GM12878 (cell line): ENCODE data around the gene EIF2D. TPM values are rescaled to one million over a fixed set of nuclear protein-coding genes. Genes with fewer than 3 reads are reported as not detected.

Experiments used
- BACH1 ChIP-seq: fragments of 450-650 bp; IDR thresholded peaks from 2 replicates; pipeline ENCODE4 v1.6.1; 2017; ENCODE audit warnings: mild to moderate bottlenecking, borderline replicate concordance
- CBFB ChIP-seq: IDR thresholded peaks from 2 replicates; pipeline ENCODE4 v1.6.1; 2016; ENCODE audit warnings: antibody characterized with exemption, low read depth
- CHD4 ChIP-seq: fragments of 200-600 bp; sonication (generic); IDR thresholded peaks from 2 replicates; pipeline ENCODE4 v1.6.1; 2016; ENCODE audit warnings: mild to moderate bottlenecking
- FOS ChIP-seq: IDR thresholded peaks from 3 replicates; pipeline ENCODE4 v1.6.1; 2011; ENCODE audit warnings: borderline replicate concordance; ENCODE audit not compliant: insufficient read length; ENCODE audit errors: extremely low read depth
- IKZF2 ChIP-seq, 2 experiments: fragments of 450-650 bp; IDR thresholded peaks; 2 replicates each; pipeline ENCODE4 v1.6.1; 2017; ENCODE audit warnings: mild to moderate bottlenecking in 2 of 2, moderate library complexity in 2 of 2
- JUNB ChIP-seq: IDR thresholded peaks from 2 replicates; pipeline ENCODE4 v1.6.1; 2016; ENCODE audit warnings: antibody characterized with exemption, mild to moderate bottlenecking
- KAT2A ChIP-seq: conservative IDR thresholded peaks from 2 replicates; pipeline ENCODE4 v1.6.1; 2011; ENCODE audit warnings: low read depth, low read length; ENCODE audit not compliant: control insufficient read depth
- KLF5 ChIP-seq: fragments of 450-650 bp; IDR thresholded peaks from 2 replicates; pipeline ENCODE4 v1.6.1; 2014; ENCODE audit warnings: mild to moderate bottlenecking; ENCODE audit not compliant: partially characterized antibody
- LARP7 ChIP-seq: fragments of 450-650 bp; IDR thresholded peaks from 2 replicates; pipeline ENCODE4 v1.6.1; 2017; ENCODE audit warnings: mild to moderate bottlenecking
- MEF2A ChIP-seq: IDR thresholded peaks from 2 replicates; pipeline ENCODE4 v1.6.1; 2011; ENCODE audit warnings: low read depth, mild to moderate bottlenecking, low read length, moderate library complexity; ENCODE audit not compliant: insufficient read depth
- MEF2B ChIP-seq: fragments of 450-650 bp; IDR thresholded peaks from 2 replicates; pipeline ENCODE4 v1.6.1; 2018; ENCODE audit warnings: mild to moderate bottlenecking, moderate library complexity; ENCODE audit not compliant: partially characterized antibody, poor library complexity, severe bottlenecking
- NFYB ChIP-seq: IDR thresholded peaks from 2 replicates; pipeline ENCODE4 v1.6.1; 2011; ENCODE audit warnings: low read depth, mild to moderate bottlenecking, low read length, improper control_type of control experiment, moderate library complexity; ENCODE audit not compliant: insufficient read depth
- NR2C2 ChIP-seq: IDR thresholded peaks from 2 replicates; pipeline ENCODE4 v1.6.1; 2011; ENCODE audit warnings: borderline replicate concordance, low read depth; ENCODE audit not compliant: control insufficient read depth, insufficient read length
- POU2F2 ChIP-seq: IDR thresholded peaks from 3 replicates; pipeline ENCODE4 v1.6.1; 2011; ENCODE audit warnings: low read depth, mild to moderate bottlenecking, low read length, borderline replicate concordance
- ZNF384 ChIP-seq: IDR thresholded peaks from 2 replicates; pipeline ENCODE4 v1.6.1; 2012; ENCODE audit warnings: low read depth, mild to moderate bottlenecking, low read length, improper control_type of control experiment, borderline replicate concordance
- polyA plus RNA-seq, 11 experiments: library from polyadenylated mRNA; depleted of rRNA in 4 of 11; unstranded in 6 of 11; stranded (reverse) in 5 of 11; fragments of >200 nt; fragmentation: Nextera tagmentation in 4 of 11; fragmentation: Illumina TruSeq in 1 of 11; extraction: Ambion mirVana in 4 of 11; extraction: Trizol in 1 of 11; gene quantifications; 1 replicate in 1 of 11; 2 replicates in 10 of 11; pipeline versions ENCODE4 v1.2.1 to v1.2.3, GENCODE V29; 2011 to 2016; ENCODE audit warnings: inconsistent platforms in 2 of 11, missing spikeins in 2 of 11, low read depth in 1 of 11
- total RNA-seq, 4 experiments: library from RNA; depleted of rRNA in 3 of 4; stranded (reverse); fragments of >200 nt in 3 of 4; fragmentation: Illumina TruSeq in 1 of 4; extraction: Trizol in 1 of 4; gene quantifications; 2 replicates each; pipeline versions ENCODE4 v1.2.1 to v1.2.3, GENCODE V29; 2013 to 2021
- TF ChIP-seq, protein P1 (sequence below): IDR thresholded peaks from 2 replicates; pipeline ENCODE4 v1.6.1; 2012; ENCODE audit warnings: improper control_type of control experiment, low read depth, low read length; ENCODE audit not compliant: insufficient replicate concordance
- TF ChIP-seq, protein P2 (sequence below): fragments of 450-650 bp; formaldehyde crosslinking; IDR thresholded peaks from 2 replicates; pipeline ENCODE4 v1.4.0; 2020; ENCODE audit warnings: mild to moderate bottlenecking, moderate library complexity
- TF ChIP-seq, protein P3 (sequence below): IDR thresholded peaks from 2 replicates; pipeline ENCODE4 v1.6.1; 2011; ENCODE audit warnings: low read depth, mild to moderate bottlenecking, low read length, moderate library complexity, borderline replicate concordance; ENCODE audit errors: extremely low read depth
- TF ChIP-seq, protein P4 (sequence below): IDR thresholded peaks from 2 replicates; pipeline ENCODE4 v1.6.1; 2011; ENCODE audit warnings: borderline replicate concordance, low read depth, mild to moderate bottlenecking, moderate library complexity, low read length; ENCODE audit not compliant: insufficient read depth, poor library complexity, severe bottlenecking

EIF2D gene
- total and polyA plus RNA-seq, 10 of the 15 experiments (the other 5 are each of a cell fraction or from before 2014, with no cell fraction given) = 65.2 to 133 (median 79.0) TPM

DNA sequence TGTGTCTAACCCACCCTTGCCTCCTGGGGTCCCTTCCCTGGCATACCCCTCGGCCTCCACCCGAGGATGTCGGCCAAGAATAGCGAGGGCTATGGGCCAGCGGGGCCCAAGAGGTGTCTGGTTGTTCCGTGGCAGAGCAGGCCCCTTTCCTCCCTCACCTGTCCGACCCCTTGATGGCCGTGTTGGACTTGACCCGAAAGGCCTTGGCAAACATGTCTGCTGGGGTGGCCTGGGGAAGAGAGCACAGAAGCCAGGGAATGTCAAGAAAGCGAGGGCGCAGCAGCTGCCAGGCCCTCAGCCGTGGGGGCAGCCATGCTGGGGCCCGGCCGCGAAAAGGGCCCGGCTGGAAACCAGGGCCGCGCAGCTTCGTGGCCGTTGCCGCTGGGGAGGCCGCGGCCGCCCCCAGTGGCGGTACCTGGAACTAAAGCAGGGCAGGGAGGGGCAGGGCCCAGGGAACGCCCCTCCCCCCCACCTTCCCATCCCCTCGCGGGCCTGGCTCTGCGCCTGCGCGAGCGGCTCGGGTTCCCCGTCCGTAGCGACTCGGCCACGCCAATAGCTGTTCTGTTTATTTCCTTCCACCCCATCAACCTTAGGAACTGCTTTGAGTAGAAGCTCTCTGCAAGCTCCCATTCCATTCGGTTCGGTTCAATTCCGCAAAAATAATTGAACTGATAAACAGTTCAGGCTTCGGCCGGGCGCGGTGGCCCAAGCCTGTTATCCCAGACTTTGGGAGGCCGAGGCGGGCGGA is at the start of gene EIF2D (continued):
- TF ChIP-seq, protein P1, sequence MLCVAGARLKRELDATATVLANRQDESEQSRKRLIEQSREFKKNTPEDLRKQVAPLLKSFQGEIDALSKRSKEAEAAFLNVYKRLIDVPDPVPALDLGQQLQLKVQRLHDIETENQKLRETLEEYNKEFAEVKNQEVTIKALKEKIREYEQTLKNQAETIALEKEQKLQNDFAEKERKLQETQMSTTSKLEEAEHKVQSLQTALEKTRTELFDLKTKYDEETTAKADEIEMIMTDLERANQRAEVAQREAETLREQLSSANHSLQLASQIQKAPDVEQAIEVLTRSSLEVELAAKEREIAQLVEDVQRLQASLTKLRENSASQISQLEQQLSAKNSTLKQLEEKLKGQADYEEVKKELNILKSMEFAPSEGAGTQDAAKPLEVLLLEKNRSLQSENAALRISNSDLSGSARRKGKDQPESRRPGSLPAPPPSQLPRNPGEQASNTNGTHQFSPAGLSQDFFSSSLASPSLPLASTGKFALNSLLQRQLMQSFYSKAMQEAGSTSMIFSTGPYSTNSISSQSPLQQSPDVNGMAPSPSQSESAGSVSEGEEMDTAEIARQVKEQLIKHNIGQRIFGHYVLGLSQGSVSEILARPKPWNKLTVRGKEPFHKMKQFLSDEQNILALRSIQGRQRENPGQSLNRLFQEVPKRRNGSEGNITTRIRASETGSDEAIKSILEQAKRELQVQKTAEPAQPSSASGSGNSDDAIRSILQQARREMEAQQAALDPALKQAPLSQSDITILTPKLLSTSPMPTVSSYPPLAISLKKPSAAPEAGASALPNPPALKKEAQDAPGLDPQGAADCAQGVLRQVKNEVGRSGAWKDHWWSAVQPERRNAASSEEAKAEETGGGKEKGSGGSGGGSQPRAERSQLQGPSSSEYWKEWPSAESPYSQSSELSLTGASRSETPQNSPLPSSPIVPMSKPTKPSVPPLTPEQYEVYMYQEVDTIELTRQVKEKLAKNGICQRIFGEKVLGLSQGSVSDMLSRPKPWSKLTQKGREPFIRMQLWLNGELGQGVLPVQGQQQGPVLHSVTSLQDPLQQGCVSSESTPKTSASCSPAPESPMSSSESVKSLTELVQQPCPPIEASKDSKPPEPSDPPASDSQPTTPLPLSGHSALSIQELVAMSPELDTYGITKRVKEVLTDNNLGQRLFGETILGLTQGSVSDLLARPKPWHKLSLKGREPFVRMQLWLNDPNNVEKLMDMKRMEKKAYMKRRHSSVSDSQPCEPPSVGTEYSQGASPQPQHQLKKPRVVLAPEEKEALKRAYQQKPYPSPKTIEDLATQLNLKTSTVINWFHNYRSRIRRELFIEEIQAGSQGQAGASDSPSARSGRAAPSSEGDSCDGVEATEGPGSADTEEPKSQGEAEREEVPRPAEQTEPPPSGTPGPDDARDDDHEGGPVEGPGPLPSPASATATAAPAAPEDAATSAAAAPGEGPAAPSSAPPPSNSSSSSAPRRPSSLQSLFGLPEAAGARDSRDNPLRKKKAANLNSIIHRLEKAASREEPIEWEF = no peak
- no peak for TF ChIP-seq CHD4
- peak; percentile 50 for TF ChIP-seq MEF2B
- peak; percentile 90 for TF ChIP-seq KLF5
- peak; percentile 83 for TF ChIP-seq MEF2A
- no peak for TF ChIP-seq JUNB
- TF ChIP-seq LARP7 = peak; percentile 99
- TF ChIP-seq CBFB = peak; percentile 71
- TF ChIP-seq BACH1 = peak; percentile 68; the same call in 1 of the 2 replicates
- no peak for TF ChIP-seq NFYB
- TF ChIP-seq POU2F2 = peak; percentile 94
- TF ChIP-seq FOS = no peak
- no peak for TF ChIP-seq NR2C2
- TF ChIP-seq ZNF384 = no peak
- TF ChIP-seq, protein P2, sequence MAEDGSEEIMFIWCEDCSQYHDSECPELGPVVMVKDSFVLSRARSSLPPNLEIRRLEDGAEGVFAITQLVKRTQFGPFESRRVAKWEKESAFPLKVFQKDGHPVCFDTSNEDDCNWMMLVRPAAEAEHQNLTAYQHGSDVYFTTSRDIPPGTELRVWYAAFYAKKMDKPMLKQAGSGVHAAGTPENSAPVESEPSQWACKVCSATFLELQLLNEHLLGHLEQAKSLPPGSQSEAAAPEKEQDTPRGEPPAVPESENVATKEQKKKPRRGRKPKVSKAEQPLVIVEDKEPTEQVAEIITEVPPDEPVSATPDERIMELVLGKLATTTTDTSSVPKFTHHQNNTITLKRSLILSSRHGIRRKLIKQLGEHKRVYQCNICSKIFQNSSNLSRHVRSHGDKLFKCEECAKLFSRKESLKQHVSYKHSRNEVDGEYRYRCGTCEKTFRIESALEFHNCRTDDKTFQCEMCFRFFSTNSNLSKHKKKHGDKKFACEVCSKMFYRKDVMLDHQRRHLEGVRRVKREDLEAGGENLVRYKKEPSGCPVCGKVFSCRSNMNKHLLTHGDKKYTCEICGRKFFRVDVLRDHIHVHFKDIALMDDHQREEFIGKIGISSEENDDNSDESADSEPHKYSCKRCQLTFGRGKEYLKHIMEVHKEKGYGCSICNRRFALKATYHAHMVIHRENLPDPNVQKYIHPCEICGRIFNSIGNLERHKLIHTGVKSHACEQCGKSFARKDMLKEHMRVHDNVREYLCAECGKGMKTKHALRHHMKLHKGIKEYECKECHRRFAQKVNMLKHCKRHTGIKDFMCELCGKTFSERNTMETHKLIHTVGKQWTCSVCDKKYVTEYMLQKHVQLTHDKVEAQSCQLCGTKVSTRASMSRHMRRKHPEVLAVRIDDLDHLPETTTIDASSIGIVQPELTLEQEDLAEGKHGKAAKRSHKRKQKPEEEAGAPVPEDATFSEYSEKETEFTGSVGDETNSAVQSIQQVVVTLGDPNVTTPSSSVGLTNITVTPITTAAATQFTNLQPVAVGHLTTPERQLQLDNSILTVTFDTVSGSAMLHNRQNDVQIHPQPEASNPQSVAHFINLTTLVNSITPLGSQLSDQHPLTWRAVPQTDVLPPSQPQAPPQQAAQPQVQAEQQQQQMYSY (CRISPR knock-in tag) = no peak
- TF ChIP-seq, protein P3, sequence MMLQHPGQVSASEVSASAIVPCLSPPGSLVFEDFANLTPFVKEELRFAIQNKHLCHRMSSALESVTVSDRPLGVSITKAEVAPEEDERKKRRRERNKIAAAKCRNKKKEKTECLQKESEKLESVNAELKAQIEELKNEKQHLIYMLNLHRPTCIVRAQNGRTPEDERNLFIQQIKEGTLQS = no peak
- peak in 1 of 2 experiments; percentile 69 for TF ChIP-seq IKZF2 (IDR thresholded peaks at IDR 0.05)
- TF ChIP-seq, protein P4, sequence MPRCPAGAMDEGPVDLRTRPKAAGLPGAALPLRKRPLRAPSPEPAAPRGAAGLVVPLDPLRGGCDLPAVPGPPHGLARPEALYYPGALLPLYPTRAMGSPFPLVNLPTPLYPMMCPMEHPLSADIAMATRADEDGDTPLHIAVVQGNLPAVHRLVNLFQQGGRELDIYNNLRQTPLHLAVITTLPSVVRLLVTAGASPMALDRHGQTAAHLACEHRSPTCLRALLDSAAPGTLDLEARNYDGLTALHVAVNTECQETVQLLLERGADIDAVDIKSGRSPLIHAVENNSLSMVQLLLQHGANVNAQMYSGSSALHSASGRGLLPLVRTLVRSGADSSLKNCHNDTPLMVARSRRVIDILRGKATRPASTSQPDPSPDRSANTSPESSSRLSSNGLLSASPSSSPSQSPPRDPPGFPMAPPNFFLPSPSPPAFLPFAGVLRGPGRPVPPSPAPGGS = peak; percentile 46
- TF ChIP-seq KAT2A = no peak
